ENCODE data around the gene ZNF324B.

- TF ChIP-seq GABPA (IDR thresholded peaks at IDR 0.05 in 1 of 2, conservative IDR thresholded peaks at IDR 0.05 in 1 of 2) (no peak), CTCF (IDR thresholded peaks at IDR 0.05; ENCODE audit: low read depth, low read length, missing input control) (no peak), TAF1 (conservative IDR thresholded peaks at IDR 0.05) (no peak)
Measured at GRCh38 chr19:58416604-58417003, 34.8 kb upstream of the ZNF324B start.

Data from liver (tissue), 3 donors.